ENCODE results near the gene OSBPL8.
A peak's percentile ranks its signal among the peaks of the same experiment; 100 is the strongest.

Gene OSBPL8

DNA sequence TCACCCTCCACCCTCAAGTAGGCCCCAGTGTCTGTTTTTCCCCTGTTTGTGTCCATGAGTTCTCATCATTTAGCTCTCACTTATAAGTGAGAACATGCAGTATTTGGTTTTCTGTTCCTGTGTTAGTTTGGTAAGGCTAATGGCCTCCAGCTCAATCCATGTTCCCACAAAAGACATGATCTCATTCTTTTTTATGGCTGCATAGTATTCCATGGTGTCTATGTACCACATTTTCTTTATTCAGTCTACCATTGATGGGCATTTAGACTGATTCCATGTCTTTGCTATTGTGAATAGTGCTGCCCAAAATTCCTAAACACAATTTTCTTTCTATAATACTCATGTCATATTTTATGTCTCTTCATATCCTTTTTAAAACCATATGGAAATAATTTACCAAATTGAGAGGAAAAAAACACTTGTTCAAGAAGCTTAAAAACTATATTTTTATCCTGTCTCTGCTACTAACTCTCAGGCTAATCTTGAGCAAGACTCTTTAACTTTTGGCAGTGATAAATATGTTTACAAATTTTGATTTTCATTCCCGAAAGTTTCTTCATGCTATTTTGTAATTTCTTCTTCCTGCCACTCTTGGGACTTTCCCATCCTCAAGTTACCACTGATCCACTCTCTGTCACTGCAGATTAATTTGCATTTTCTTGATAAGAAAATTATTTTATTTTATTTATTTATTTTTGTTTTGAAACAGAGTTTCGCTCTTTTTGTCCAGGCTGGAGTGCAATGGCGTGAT lies 28.0 kb upstream of the OSBPL8 start:
- H3K27ac ChIP-seq, result no peak overlapping the region
- TF ChIP-seq, protein P1, sequence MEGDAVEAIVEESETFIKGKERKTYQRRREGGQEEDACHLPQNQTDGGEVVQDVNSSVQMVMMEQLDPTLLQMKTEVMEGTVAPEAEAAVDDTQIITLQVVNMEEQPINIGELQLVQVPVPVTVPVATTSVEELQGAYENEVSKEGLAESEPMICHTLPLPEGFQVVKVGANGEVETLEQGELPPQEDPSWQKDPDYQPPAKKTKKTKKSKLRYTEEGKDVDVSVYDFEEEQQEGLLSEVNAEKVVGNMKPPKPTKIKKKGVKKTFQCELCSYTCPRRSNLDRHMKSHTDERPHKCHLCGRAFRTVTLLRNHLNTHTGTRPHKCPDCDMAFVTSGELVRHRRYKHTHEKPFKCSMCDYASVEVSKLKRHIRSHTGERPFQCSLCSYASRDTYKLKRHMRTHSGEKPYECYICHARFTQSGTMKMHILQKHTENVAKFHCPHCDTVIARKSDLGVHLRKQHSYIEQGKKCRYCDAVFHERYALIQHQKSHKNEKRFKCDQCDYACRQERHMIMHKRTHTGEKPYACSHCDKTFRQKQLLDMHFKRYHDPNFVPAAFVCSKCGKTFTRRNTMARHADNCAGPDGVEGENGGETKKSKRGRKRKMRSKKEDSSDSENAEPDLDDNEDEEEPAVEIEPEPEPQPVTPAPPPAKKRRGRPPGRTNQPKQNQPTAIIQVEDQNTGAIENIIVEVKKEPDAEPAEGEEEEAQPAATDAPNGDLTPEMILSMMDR (IDR thresholded peaks at IDR 0.05), result no peak
- no peak for TF ChIP-seq ZFX (IDR thresholded peaks at IDR 0.05; ENCODE audit: borderline replicate concordance)

DNA sequence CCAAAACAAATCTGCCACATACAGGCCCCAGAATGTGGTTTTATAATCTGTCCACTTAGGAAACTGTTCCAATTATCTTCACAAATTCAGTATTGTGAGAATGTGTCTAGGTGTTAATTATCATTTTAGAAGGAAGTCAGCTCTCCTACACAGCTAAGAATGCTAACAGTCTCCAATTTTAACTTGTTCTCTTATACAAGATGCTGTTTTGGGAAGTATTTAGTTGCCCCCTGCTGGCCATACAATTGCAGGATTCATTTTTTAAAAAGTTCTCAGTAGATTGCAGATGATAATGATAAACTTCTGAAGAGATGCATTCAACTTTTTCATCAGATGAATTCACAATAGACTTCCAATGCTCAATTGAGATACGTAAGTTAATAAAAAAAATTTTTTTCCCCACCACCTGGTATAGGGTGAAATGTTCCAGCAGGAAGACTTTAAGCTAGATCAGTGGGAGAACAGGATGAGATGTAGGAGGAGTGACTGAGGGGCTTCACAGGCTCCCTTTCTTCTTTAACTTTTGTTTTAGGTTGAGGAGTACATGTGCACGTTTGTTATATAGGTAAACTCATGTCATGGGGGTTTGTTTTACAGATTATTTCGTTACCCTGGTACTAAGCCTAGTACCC lies 27.3 kb upstream of the OSBPL8 start:
- H3K27ac ChIP-seq, result no peak overlapping the region
- TF ChIP-seq, protein P1 (IDR thresholded peaks at IDR 0.05), result peak; percentile 92
- TF ChIP-seq ZFX (IDR thresholded peaks at IDR 0.05; ENCODE audit: borderline replicate concordance), result no peak

DNA sequence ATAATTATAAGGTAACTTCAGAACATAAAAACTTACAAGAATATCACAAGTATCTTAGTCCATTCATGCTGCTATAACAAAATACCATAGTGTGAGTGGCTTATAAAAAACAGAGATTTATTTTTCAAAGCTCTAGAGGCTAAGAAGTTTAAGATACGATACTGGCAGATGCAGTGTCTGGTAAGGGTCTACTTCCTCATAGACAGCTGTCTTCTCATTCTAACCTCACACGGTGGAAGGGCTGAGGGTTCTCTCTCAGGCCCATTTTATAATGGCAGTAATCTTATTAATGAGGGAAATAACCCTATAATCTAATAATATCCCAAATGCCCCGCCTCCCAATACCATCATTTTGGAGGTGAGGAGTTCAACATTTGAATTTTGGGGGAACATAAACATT lies 23.7 kb upstream of the OSBPL8 start:
- TF ChIP-seq ZFX (IDR thresholded peaks at IDR 0.05; ENCODE audit: borderline replicate concordance), result no peak
- TF ChIP-seq, protein P1 (IDR thresholded peaks at IDR 0.05), result no peak
- no peak overlapping the region for H3K27ac ChIP-seq

DNA sequence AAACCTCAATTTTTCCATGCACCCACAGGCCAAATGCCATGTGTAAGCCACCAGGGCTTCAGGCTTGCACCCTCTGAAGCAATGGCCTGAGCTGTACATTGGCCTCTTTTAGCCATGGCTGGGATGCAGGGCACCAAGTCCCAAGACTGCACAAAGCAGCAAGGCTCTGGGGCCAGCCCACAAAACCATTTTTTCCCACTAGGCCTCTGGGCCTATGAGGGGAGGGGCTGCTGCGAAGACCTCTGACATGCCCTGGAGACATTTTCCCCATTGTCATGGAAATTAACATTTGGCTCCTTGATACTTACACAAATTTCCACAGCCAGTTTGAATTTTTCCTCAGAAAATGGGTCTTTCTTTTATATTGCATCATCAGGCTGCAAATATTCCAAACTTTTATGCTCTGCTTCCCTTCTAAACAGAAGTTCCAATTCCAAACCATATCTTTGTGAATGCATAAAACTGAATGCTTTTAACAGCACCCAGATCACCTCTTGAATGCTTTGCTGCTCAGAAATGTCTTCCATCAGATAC lies 14.3 kb upstream of the OSBPL8 start:
- TF ChIP-seq ZFX (IDR thresholded peaks at IDR 0.05; ENCODE audit: borderline replicate concordance), result no peak
- H3K27ac ChIP-seq, result no peak overlapping the region

DNA sequence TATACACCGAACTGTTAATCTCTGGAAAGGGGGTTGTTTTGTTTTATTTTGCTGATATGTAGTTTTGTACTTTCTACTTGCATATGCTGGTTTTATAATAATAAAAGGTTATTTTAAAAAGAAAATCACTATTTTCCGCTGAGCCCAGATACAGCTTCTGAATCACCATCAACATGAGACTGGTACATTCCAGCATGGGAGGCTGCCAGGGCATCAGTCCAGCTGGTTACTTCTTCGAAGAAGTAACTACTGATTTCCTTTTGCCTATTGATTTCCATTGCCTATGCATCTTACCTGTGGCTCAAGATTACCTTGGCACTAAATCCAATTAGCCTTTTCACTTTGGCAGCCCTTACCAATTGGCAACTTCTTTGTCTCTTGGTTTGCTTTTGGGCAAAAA lies 11.7 kb upstream of the OSBPL8 start:
- TF ChIP-seq, protein P1 (IDR thresholded peaks at IDR 0.05), result no peak
- TF ChIP-seq ZFX (IDR thresholded peaks at IDR 0.05; ENCODE audit: borderline replicate concordance), result no peak
- H3K27ac ChIP-seq, result no peak overlapping the region

DNA sequence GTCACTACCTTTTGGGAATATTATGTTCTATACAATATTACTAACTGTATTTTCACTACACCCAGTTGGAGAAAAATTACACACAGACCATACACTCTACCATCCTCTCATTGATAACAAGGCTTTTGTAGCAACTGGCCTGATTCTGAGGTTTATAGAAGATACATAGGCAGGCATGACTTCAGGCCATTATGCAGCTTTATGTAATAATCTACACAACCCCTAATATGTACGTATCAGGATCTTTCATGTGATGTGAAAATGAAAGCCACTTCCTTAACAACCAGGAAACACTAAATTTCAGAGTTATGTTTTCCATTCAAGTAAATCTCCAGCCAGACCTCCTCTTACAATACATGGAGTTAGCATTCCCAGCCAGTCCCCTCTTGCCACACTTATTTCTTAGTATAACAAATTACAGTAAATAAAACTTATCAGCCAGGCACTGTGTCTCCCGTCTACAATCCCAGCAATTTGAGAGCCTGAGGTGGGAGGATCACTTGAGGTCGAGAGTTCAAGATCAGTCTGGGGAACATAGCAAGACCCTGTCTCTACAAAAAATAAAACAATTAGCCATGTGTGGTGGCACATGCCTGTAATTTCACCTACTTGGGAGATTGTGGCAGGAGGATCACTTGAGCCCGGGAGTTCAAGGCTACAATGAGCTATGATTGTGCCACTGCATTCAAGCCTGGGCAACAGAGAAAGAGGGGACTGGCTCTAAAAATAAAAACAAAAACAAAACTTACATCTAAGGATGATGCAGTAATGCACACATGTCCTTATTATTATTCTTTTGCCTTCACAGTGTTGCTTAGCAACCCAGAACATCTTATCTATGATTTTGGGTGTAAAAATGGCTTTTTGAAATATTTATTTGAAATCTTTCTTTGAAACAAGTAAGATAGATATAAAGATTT lies 10.4 kb upstream of the OSBPL8 start:
- no peak for TF ChIP-seq ZFX (IDR thresholded peaks at IDR 0.05; ENCODE audit: borderline replicate concordance)
- TF ChIP-seq, protein P1 (IDR thresholded peaks at IDR 0.05), result no peak
- H3K27ac ChIP-seq, result no peak overlapping the region

DNA sequence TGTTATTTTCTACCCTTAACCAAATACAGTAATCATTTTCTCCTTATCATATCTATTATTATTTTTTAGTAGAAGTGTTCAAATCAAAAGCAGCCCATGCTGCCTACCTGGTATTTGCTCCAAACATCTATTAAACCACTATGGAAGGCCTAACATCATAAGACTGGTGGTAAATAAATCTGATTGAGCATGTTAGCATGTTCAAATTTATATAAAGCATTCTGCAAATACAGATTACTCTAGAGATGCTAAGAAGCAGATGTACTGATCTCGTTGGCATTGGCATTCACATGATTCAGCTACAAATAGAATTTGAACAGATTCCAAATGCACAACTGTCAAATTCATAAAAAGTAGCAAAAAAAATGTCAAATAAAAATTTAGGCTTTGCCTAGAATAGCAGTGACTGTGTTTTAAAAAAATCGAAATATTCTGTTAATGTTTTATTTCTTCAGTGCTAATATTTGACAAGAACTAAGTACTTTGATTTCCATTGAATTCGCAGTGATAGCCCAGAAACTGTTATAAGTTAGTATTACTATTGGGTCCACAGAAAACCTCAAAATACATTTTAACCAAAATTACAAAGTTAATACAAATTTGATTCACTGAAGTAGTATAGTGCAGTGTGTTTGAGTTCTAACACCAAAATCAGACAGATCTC lies 9.4 kb upstream of the OSBPL8 start:
- H3K27ac ChIP-seq, result no peak overlapping the region
- TF ChIP-seq, protein P1 (IDR thresholded peaks at IDR 0.05), result no peak
- TF ChIP-seq ZFX (IDR thresholded peaks at IDR 0.05; ENCODE audit: borderline replicate concordance), result no peak

All from 22Rv1 (cell line).